ENCODE results near the gene RSPH6A. TPM values are rescaled to one million over a fixed set of nuclear protein-coding genes. Genes with fewer than 3 reads are reported as not detected.

RSPH6A gene
- total and polyA plus RNA-seq, 2 of the 4 experiments (the other 2 are of a cell fraction): under 0.01 to 0.09 TPM

DNA sequence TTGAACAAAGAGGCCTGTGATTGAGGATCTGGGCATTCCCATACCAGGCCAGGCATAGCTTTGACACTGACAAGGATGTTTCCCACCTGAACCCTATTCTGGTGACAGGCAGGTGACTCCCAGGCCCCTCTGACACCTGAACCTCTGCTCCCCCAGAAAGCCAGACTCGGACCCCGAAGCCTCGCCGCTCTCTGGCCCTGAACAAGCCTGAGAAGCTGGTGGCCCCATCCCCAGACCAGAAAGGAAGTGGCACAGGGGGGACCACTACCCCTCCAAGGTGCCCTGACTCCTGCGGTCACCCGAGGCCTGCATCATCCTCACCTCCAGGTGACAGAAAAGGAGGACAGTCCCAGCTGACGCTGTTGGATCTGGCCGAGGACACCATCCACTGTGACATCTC lies 60.8 kb downstream of the RSPH6A start:
- no peaks in the 10 kb centered on the region for H3K9me3 ChIP-seq (ENCODE audit: control insufficient read depth, insufficient read depth, low read length)
- no peak overlapping the region for H3K9ac ChIP-seq (ENCODE audit: low read depth, low read length)
- H2BK120ac ChIP-seq (ENCODE audit: low read depth, low read length): no peak overlapping the region
- H3K4me2 ChIP-seq (ENCODE audit: low read depth, low read length): no peak overlapping the region
- peaks cover under 1% of the 10 kb centered on the region; the same call in 1 of the 2 replicates for H3K27me3 ChIP-seq (ENCODE audit: control insufficient read depth, insufficient read depth, low read length)
- H3K4ac ChIP-seq (ENCODE audit: low read depth, low read length): no peak overlapping the region
- POLR2A ChIA-PET (ENCODE audit: unreplicated experiment): no interaction called here
- TF ChIP-seq FOS (IDR thresholded peaks at IDR 0.05; ENCODE audit: low read depth, low read length): no peak
- H2BK20ac ChIP-seq (ENCODE audit: low read depth, low read length): no peak overlapping the region
- no peak overlapping the region for H2AFZ ChIP-seq (replicated peaks; ENCODE audit: low read length, poor library complexity)
- H2BK15ac ChIP-seq (ENCODE audit: low read depth, low read length): no peak overlapping the region
- H3K23ac ChIP-seq (ENCODE audit: low read depth, low read length): no peak overlapping the region
- no peak overlapping the region for H4K5ac ChIP-seq (ENCODE audit: low read depth, low read length)
- H3K79me1 ChIP-seq (ENCODE audit: low read depth in 1 of 2, low read length in 2 of 2): no peaks in the 10 kb centered on the region
- no peak overlapping the region for H2AK5ac ChIP-seq (ENCODE audit: low read depth, low read length)
- H3K4me3 ChIP-seq (ENCODE audit: insufficient read depth, low read depth, low read length): no peak overlapping the region
- H4K8ac ChIP-seq (ENCODE audit: low read depth in 2 of 2, low read length in 2 of 2): no peak overlapping the region
- intact Hi-C loops (cut with micrococcal nuclease) (no loop called here), dilution Hi-C loops (cut with HindIII; ENCODE audit: low sequenced_read_pairs, unreplicated experiment) (no loop called here), in situ Hi-C loops (cut with MboI; ENCODE audit: low sequenced_read_pairs) (no loop called here)
- H3K9me1 ChIP-seq (ENCODE audit: insufficient read depth, low read length): no peaks in the 10 kb centered on the region
- no peak overlapping the region for H3K56ac ChIP-seq (ENCODE audit: extremely low read depth, insufficient read depth, low read length)
- CTCF ChIA-PET: interaction anchor here (0.6 kb wide), 1 partner anchor 15 kb away, joined by 8 read pairs; the partner anchor contains the start of gene SIX5
- no peak overlapping the region for H3K14ac ChIP-seq (replicated peaks; ENCODE audit: low read depth, low read length)
- H2AK9ac ChIP-seq (replicated peaks; ENCODE audit: low read depth, low read length, poor library complexity): peak overlapping the region; percentile 50
- H3K18ac ChIP-seq (ENCODE audit: low read depth, low read length): no peak overlapping the region
- H3K4me1 ChIP-seq (ENCODE audit: control insufficient read depth, insufficient read depth, low read length): no peaks in the 10 kb centered on the region
- H2BK5ac ChIP-seq (ENCODE audit: low read depth, low read length, poor library complexity, severe bottlenecking): no peak overlapping the region
- DNase-seq (no peak), ATAC-seq (ENCODE audit: low read depth) (no peak)
- no peak overlapping the region for H4K91ac ChIP-seq (ENCODE audit: insufficient read depth, low read depth, low read length)
- no peaks in the 10 kb centered on the region for H3K36me3 ChIP-seq (ENCODE audit: control insufficient read depth, insufficient read depth, low read length)
- no peak overlapping the region for H3K27ac ChIP-seq (ENCODE audit: insufficient read depth, low read length)
- H4K20me1 ChIP-seq (ENCODE audit: insufficient read depth, low read length): no peaks in the 10 kb centered on the region
- BruUV-seq (replicated peaks): no TSS peak
- 100% methylated on average over 2 of the region's 8 CpGs; no CpG with 5 or more reads in 1 of the 2 experiments for WGBS, 2 experiments (ENCODE audit: extremely low coverage in 2 of 2, insufficient read length in 1 of 2)

Data from IMR-90 (cell line).